GM23338 (cell line): ENCODE data around the gene SPATS2. TPM values are rescaled to one million over a fixed set of nuclear protein-coding genes. Genes with fewer than 3 reads are reported as not detected.
A peak's percentile ranks its signal among the peaks of the same experiment; 100 is the strongest.

Experiments used
- ATAC-seq: fragments of 200-7000 bp; cut with Tn5 transposase; 3 replicates; pipeline ENCODE4 v1.9.1; 2020
- DNase-seq: peaks from one replicate; pipeline ENCODE4 v3.0.0-alpha.2; 2015; ENCODE audit warnings: low spot score
- H2AFZ ChIP-seq: fragments of 200-600 bp; sonication (generic); 2 replicates; pipeline ENCODE4 v1.8.0; 2016; ENCODE audit warnings: antibody characterized with exemption, mild to moderate bottlenecking, moderate library complexity
- H3F3A ChIP-seq: fragments of 200-600 bp; sonication (generic); replicated peaks from 2 replicates; pipeline ENCODE4 v1.8.0; 2017; ENCODE audit warnings: antibody characterized with exemption, mixed run types, low read depth
- H3K27ac ChIP-seq: fragments of 200-600 bp; sonication (generic); 2 replicates; pipeline ENCODE4 v1.6.1; 2016; ENCODE audit warnings: low read depth
- H3K27me3 ChIP-seq: fragments of 200-600 bp; sonication (generic); 2 replicates; pipeline ENCODE4 v1.8.0; 2016; ENCODE audit warnings: mild to moderate bottlenecking, mixed run types, moderate library complexity; ENCODE audit not compliant: insufficient read depth
- H3K36me3 ChIP-seq: fragments of 200-600 bp; sonication (generic); 2 replicates; pipeline ENCODE4 v1.8.0; 2016; ENCODE audit warnings: mild to moderate bottlenecking; ENCODE audit not compliant: insufficient read depth
- H3K4me1 ChIP-seq: fragments of 200-600 bp; sonication (generic); 2 replicates; pipeline ENCODE4 v1.8.0; 2016; ENCODE audit warnings: mild to moderate bottlenecking, moderate library complexity; ENCODE audit not compliant: insufficient read depth
- H3K4me2 ChIP-seq: fragments of 200-600 bp; sonication (generic); 2 replicates; pipeline ENCODE4 v1.7.1; 2017; ENCODE audit warnings: mixed run types
- H3K4me3 ChIP-seq: fragments of 200-600 bp; sonication (generic); 2 replicates; pipeline ENCODE4 v1.6.1; 2016; ENCODE audit warnings: mixed run types
- H3K79me2 ChIP-seq: fragments of 200-600 bp; sonication (generic); replicated peaks from 2 replicates; pipeline ENCODE4 v1.8.0; 2017; ENCODE audit warnings: mild to moderate bottlenecking; ENCODE audit not compliant: insufficient read depth
- H3K9me2 ChIP-seq: fragments of 200-600 bp; sonication (generic); 2 replicates; pipeline ENCODE4 v1.8.0; 2017; ENCODE audit not compliant: insufficient read depth
- H4K20me1 ChIP-seq: fragments of 200-600 bp; sonication (generic); replicated peaks from 2 replicates; pipeline ENCODE4 v1.8.0; 2017; ENCODE audit warnings: mild to moderate bottlenecking; ENCODE audit not compliant: insufficient read depth
- H3K27ac Mint-ChIP-seq: 2 replicates; pipeline ENCODE4 v1.8.0; 2020; ENCODE audit warnings: inconsistent platforms, mild to moderate bottlenecking, moderate library complexity, mixed read lengths
- H3K27me3 Mint-ChIP-seq: 3 replicates; pipeline ENCODE4 v1.8.0; 2022; ENCODE audit warnings: low read depth, mild to moderate bottlenecking, moderate library complexity, mixed read lengths, inconsistent platforms; ENCODE audit not compliant: insufficient read depth, poor library complexity
- H3K36me3 Mint-ChIP-seq: 3 replicates; pipeline ENCODE4 v1.8.0; 2021; ENCODE audit warnings: low read depth, mild to moderate bottlenecking, inconsistent platforms, moderate library complexity, mixed read lengths
- H3K4me1 Mint-ChIP-seq: 3 replicates; pipeline ENCODE4 v1.8.0; 2020; ENCODE audit warnings: mild to moderate bottlenecking, inconsistent platforms, mixed read lengths
- H3K4me3 Mint-ChIP-seq: 3 replicates; pipeline ENCODE4 v1.8.0; 2021; ENCODE audit warnings: moderate library complexity, mild to moderate bottlenecking, inconsistent platforms, mixed read lengths
- H3K9me3 Mint-ChIP-seq: 3 replicates; pipeline ENCODE4 v1.8.0; 2020; ENCODE audit warnings: moderate library complexity, mild to moderate bottlenecking, inconsistent platforms, mixed read lengths
- CTCF ChIP-seq, 2 experiments: fragments of 200-600 bp in 1 of 2; sonication (generic) in 1 of 2; conservative IDR thresholded peaks; 2 replicates each; pipeline versions ENCODE4 v1.5.1 to v1.6.1; 2016 to 2017; ENCODE audit warnings: antibody characterized with exemption in 2 of 2, low read depth in 2 of 2, mild to moderate bottlenecking in 2 of 2, moderate library complexity in 1 of 2
- EZH2phosphoT487 ChIP-seq: fragments of 200-600 bp; sonication (generic); IDR thresholded peaks from one replicate; pipeline ENCODE4 v1.8.1; 2018; ENCODE audit warnings: antibody characterized with exemption; ENCODE audit not compliant: unreplicated experiment
- REST ChIP-seq: IDR thresholded peaks from one replicate; pipeline ENCODE4 v1.6.1; 2018; ENCODE audit warnings: antibody characterized with exemption; ENCODE audit not compliant: unreplicated experiment
- ZNF331 ChIP-seq: fragments of 250-450 bp; sonication (Bioruptor Pico); IDR thresholded peaks from 2 replicates; pipeline ENCODE4 v1.5.0; 2020; ENCODE audit warnings: low read depth, mild to moderate bottlenecking, moderate library complexity
- ZNF462 ChIP-seq: fragments of 250-450 bp; sonication (Bioruptor Pico); IDR thresholded peaks from 2 replicates; pipeline ENCODE4 v1.5.0; 2020; ENCODE audit warnings: mild to moderate bottlenecking, moderate library complexity
- polyA plus RNA-seq: library from polyadenylated mRNA; unstranded; fragments of >200 nt; fragmentation: Nextera tagmentation; extraction: Ambion mirVana; gene quantifications from 2 replicates; pipeline ENCODE4 v1.2.1, GENCODE V29; 2016
- total RNA-seq: library from RNA; depleted of rRNA; stranded (reverse); fragments of >200 nt; shearing (Covaris generic); gene quantifications from 2 replicates; pipeline ENCODE4 v1.2.3, GENCODE V29; 2014

The SPATS2 gene
- total and polyA plus RNA-seq, 2 experiments from 2014 or later: 20.6 to 61.0 TPM

- TF ChIP-seq ZNF462 (CRISPR knock-in tag) (no peak), EZH2phosphoT487 (no peak), ZNF331 (CRISPR knock-in tag) (no peak)
Observed at GRCh38 chr12:49548481-49548821, 181.2 kb downstream of the SPATS2 start (continued).

GRCh38 chr12:49548822-49549648, 181.8 kb downstream of the SPATS2 start:
- peaks cover 70% of the 10 kb centered on the region for H3K27me3 Mint-ChIP-seq
- peak; percentile 55 for ATAC-seq

More at GRCh38 chr12:49548822-49549648, 181.8 kb downstream of the SPATS2 start:
- Mint-ChIP-seq H3K4me3 (peak overlapping the region; percentile 72), H3K27ac (no peak overlapping the region), H3K36me3 (no peaks in the 10 kb centered on the region), H3K9me3 (no peaks in the 10 kb centered on the region), H3K4me1 (peaks cover 18% of the 10 kb centered on the region)
- H4K20me1 ChIP-seq: no peaks in the 10 kb centered on the region
- peak overlapping the region; percentile 98 for H2AFZ ChIP-seq
- H3K36me3 ChIP-seq: no peaks in the 10 kb centered on the region
- peak overlapping the region; percentile 89 for H3K4me2 ChIP-seq
- H3K27me3 ChIP-seq: peaks cover 90% of the 10 kb centered on the region
- no peaks in the 10 kb centered on the region for H3F3A ChIP-seq
- peak; percentile 73 for DNase-seq
- H3K4me3 ChIP-seq: peak overlapping the region; percentile 64
- TF ChIP-seq CTCF (conservative IDR thresholded peaks at IDR 0.05; ENCODE audit: low read depth in 2 of 2) (peak; percentile 46 to 52), REST (no peak)
- no peaks in the 10 kb centered on the region for H3K79me2 ChIP-seq
- peaks cover 8% of the 10 kb centered on the region; the same call in 1 of the 2 replicates for H3K4me1 ChIP-seq
- H3K9me2 ChIP-seq: no peaks in the 10 kb centered on the region
- no peak overlapping the region for H3K27ac ChIP-seq
